Neural progenitor cell (in vitro differentiated cells): ENCODE measurements around the gene ABCA1. TPM values are rescaled to one million over a fixed set of nuclear protein-coding genes. Genes with fewer than 3 reads are reported as not detected.

Experiments
- DNase-seq: peaks from one replicate; pipeline ENCODE4 v3.0.0-alpha.2; 2016; ENCODE audit warnings: low spot score
- H2AFZ ChIP-seq: fragments of 200-600 bp; sonication (generic); replicated peaks from 2 replicates; pipeline ENCODE4 v1.6.1; 2016; ENCODE audit warnings: antibody characterized with exemption
- H3F3A ChIP-seq: fragments of 200-600 bp; sonication (generic); 2 replicates; pipeline ENCODE4 v1.6.1; 2016; ENCODE audit warnings: antibody characterized with exemption, low read depth
- H3K27ac ChIP-seq: fragments of 200-600 bp; sonication (generic); 2 replicates; pipeline ENCODE4 v1.5.1; 2016; ENCODE audit warnings: mild to moderate bottlenecking
- H3K27me3 ChIP-seq: fragments of 200-600 bp; sonication (generic); 2 replicates; pipeline ENCODE4 v1.6.1; 2016; ENCODE audit warnings: mild to moderate bottlenecking, moderate library complexity
- H3K36me3 ChIP-seq: fragments of 200-600 bp; sonication (generic); 2 replicates; pipeline ENCODE4 v1.5.1; 2016
- H3K4me1 ChIP-seq: fragments of 200-600 bp; sonication (generic); 2 replicates; pipeline ENCODE4 v1.6.1; 2016; ENCODE audit warnings: mixed run types
- H3K4me2 ChIP-seq: fragments of 200-600 bp; sonication (generic); 2 replicates; pipeline ENCODE4 v1.6.1; 2016
- H3K4me3 ChIP-seq: fragments of 200-600 bp; sonication (generic); 2 replicates; pipeline ENCODE4 v1.5.1; 2016
- H3K79me2 ChIP-seq: fragments of 200-600 bp; sonication (generic); 2 replicates; pipeline ENCODE4 v1.6.1; 2016; ENCODE audit warnings: low read depth
- H3K9ac ChIP-seq: fragments of 200-600 bp; sonication (generic); 2 replicates; pipeline ENCODE4 v1.6.1; 2016
- H3K9me3 ChIP-seq: fragments of 200-600 bp; sonication (generic); 2 replicates; pipeline ENCODE4 v1.5.1; 2016; ENCODE audit warnings: low read depth
- H4K20me1 ChIP-seq: fragments of 200-600 bp; sonication (generic); 2 replicates; pipeline ENCODE4 v1.6.1; 2016; ENCODE audit warnings: low read depth
- H3K27ac Mint-ChIP-seq: 3 replicates; pipeline ENCODE4 v1.8.0; 2021; ENCODE audit warnings: mixed read lengths
- H3K27me3 Mint-ChIP-seq: 2 replicates; pipeline ENCODE4 v1.8.0; 2022; ENCODE audit warnings: low read depth, mild to moderate bottlenecking, inconsistent platforms, moderate library complexity, mixed read lengths; ENCODE audit not compliant: insufficient read depth
- H3K36me3 Mint-ChIP-seq: 3 replicates; pipeline ENCODE4 v1.8.0; 2021; ENCODE audit warnings: mixed read lengths
- H3K4me1 Mint-ChIP-seq: 3 replicates; pipeline ENCODE4 v1.8.0; 2021; ENCODE audit warnings: mixed read lengths
- H3K4me3 Mint-ChIP-seq: 3 replicates; pipeline ENCODE4 v1.8.0; 2021; ENCODE audit warnings: mild to moderate bottlenecking, moderate library complexity, mixed read lengths
- H3K9me3 Mint-ChIP-seq: 3 replicates; pipeline ENCODE4 v1.8.0; 2020; ENCODE audit warnings: mixed read lengths
- EZH2 ChIP-seq: fragments of 200-600 bp; sonication (generic); IDR thresholded peaks from 2 replicates; pipeline ENCODE4 v1.6.1; 2017; ENCODE audit warnings: antibody characterized with exemption, mild to moderate bottlenecking, moderate library complexity
- EZH2phosphoT487 ChIP-seq: fragments of 200-600 bp; sonication (generic); IDR thresholded peaks from 2 replicates; pipeline ENCODE4 v1.6.1; 2017; ENCODE audit warnings: antibody characterized with exemption
- total RNA-seq: library from RNA; depleted of rRNA; stranded (reverse); fragments of >200 nt; gene quantifications from 2 replicates; pipeline ENCODE4 v1.2.3, GENCODE V29; 2015; ENCODE audit warnings: low replicate concordance
- TF ChIP-seq, protein P1 (sequence below): fragments of 200-600 bp; sonication (generic); IDR thresholded peaks from 2 replicates; pipeline ENCODE4 v1.5.1; 2017; ENCODE audit warnings: antibody characterized with exemption, mild to moderate bottlenecking

The ABCA1 gene
- total RNA-seq, 1 donor from 2014 or later = 32.4 TPM

DNA sequence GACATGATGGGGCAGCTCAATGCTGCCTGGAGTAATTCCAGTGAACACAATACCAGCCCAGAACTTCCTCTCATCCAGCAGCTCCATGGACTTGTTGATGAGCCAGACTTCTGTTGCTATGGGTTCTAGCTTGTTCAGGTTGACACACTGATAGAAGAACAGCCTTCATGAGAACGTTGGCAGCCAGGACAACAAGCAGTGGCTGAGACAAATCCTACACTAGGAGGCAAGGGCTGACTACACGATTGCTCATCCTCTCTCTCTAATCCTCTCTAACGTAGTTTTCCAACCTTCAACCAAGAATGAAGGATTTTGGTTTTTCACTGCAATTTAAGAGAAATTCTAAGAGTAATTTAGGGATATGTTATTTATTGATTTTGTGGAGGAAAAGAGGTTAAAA, 96.3 kb downstream of the ABCA1 start:
- Histone ChIP-seq H3K4me3 (no peak overlapping the region), H3K36me3 (no peaks in the 10 kb centered on the region), H3K27me3 (no peaks in the 10 kb centered on the region), H3K9ac (no peak overlapping the region), H4K20me1 (no peaks in the 10 kb centered on the region), H3F3A (no peaks in the 10 kb centered on the region), H3K79me2 (no peaks in the 10 kb centered on the region), H2AFZ (no peak overlapping the region), H3K9me3 (no peaks in the 10 kb centered on the region), H3K27ac (no peak overlapping the region), H3K4me2 (no peak overlapping the region), H3K4me1 (no peaks in the 10 kb centered on the region)
- no peak overlapping the region for H3K27ac Mint-ChIP-seq
- DNase-seq = no peak
- TF ChIP-seq EZH2 = no peak
- no peak for TF ChIP-seq EZH2phosphoT487
- TF ChIP-seq, protein P1, sequence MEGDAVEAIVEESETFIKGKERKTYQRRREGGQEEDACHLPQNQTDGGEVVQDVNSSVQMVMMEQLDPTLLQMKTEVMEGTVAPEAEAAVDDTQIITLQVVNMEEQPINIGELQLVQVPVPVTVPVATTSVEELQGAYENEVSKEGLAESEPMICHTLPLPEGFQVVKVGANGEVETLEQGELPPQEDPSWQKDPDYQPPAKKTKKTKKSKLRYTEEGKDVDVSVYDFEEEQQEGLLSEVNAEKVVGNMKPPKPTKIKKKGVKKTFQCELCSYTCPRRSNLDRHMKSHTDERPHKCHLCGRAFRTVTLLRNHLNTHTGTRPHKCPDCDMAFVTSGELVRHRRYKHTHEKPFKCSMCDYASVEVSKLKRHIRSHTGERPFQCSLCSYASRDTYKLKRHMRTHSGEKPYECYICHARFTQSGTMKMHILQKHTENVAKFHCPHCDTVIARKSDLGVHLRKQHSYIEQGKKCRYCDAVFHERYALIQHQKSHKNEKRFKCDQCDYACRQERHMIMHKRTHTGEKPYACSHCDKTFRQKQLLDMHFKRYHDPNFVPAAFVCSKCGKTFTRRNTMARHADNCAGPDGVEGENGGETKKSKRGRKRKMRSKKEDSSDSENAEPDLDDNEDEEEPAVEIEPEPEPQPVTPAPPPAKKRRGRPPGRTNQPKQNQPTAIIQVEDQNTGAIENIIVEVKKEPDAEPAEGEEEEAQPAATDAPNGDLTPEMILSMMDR = no peak
- peaks cover 33% of the 10 kb centered on the region for H3K36me3 Mint-ChIP-seq
- no peaks in the 10 kb centered on the region for H3K4me1 Mint-ChIP-seq
- H3K27me3 Mint-ChIP-seq = no peaks in the 10 kb centered on the region
- H3K9me3 Mint-ChIP-seq = no peaks in the 10 kb centered on the region
- no peak overlapping the region for H3K4me3 Mint-ChIP-seq

DNA sequence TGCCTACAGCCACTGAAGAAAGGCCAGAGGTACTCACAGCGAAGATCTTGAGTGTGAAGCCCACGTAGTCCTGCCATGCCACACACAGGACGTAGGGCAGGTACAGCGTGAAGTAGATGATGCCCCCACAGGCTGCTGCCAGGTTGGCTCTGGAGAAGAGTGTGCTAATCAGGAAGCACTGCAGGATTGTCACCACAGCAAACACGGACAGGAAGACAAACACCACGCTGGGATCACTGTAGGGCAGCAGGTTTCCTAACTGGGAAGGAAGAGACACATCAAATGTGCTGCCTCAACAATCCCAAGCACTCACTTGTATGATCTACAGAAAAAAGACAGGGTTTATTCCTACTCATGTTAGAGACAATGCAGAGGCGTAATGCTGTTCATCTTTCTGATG, 101.0 kb downstream of the ABCA1 start:
- Histone ChIP-seq H3F3A (no peaks in the 10 kb centered on the region), H2AFZ (no peak overlapping the region), H3K4me3 (no peak overlapping the region), H3K9me3 (no peaks in the 10 kb centered on the region), H3K27me3 (no peaks in the 10 kb centered on the region), H3K79me2 (no peaks in the 10 kb centered on the region), H3K4me1 (no peaks in the 10 kb centered on the region), H3K4me2 (no peak overlapping the region), H4K20me1 (no peaks in the 10 kb centered on the region), H3K27ac (no peak overlapping the region), H3K9ac (no peak overlapping the region), H3K36me3 (no peaks in the 10 kb centered on the region)
- Mint-ChIP-seq H3K27ac (no peak overlapping the region), H3K27me3 (peaks cover 2% of the 10 kb centered on the region), H3K36me3 (peaks cover 41% of the 10 kb centered on the region), H3K9me3 (no peaks in the 10 kb centered on the region), H3K4me1 (no peaks in the 10 kb centered on the region), H3K4me3 (no peak overlapping the region)
- TF ChIP-seq EZH2phosphoT487 = no peak
- no peak for TF ChIP-seq EZH2
- TF ChIP-seq, protein P1 = no peak
- no peak for DNase-seq

- Histone ChIP-seq H3K9me3 (no peaks in the 10 kb centered on the region), H3K4me2 (no peak overlapping the region), H4K20me1 (no peaks in the 10 kb centered on the region), H3K27me3 (no peaks in the 10 kb centered on the region), H3K9ac (no peak overlapping the region), H3K27ac (no peak overlapping the region), H3K36me3 (no peaks in the 10 kb centered on the region), H3K4me3 (no peak overlapping the region), H3K79me2 (no peaks in the 10 kb centered on the region), H3K4me1 (no peaks in the 10 kb centered on the region), H3F3A (no peaks in the 10 kb centered on the region), H2AFZ (no peak overlapping the region)
- H3K27me3 Mint-ChIP-seq = peaks cover 2% of the 10 kb centered on the region
- H3K36me3 Mint-ChIP-seq = peaks cover 35% of the 10 kb centered on the region
- H3K4me3 Mint-ChIP-seq = no peak overlapping the region
- no peaks in the 10 kb centered on the region for H3K9me3 Mint-ChIP-seq
- DNase-seq = no peak
- no peak overlapping the region for H3K27ac Mint-ChIP-seq
- no peak for TF ChIP-seq EZH2
- TF ChIP-seq, protein P1 = no peak
- TF ChIP-seq EZH2phosphoT487 = no peak
- no peaks in the 10 kb centered on the region for H3K4me1 Mint-ChIP-seq
Measured at GRCh38 chr9:104826079-104826775, 101.7 kb downstream of the ABCA1 start.
